ENCODE data around the gene PCDHA10. TPM values are rescaled to one million over a fixed set of nuclear protein-coding genes. Genes with fewer than 3 reads are reported as not detected.
"Not testable (repeated sequence)": the region's sequence is repeated elsewhere in the genome, so short reads cannot be mapped to it uniquely, and the experiment has no call there.

Gene PCDHA10
- polyA plus RNA-seq, 12 donors: 0.04 to 0.25 (median 0.10) TPM; not detected in 2

DNA sequence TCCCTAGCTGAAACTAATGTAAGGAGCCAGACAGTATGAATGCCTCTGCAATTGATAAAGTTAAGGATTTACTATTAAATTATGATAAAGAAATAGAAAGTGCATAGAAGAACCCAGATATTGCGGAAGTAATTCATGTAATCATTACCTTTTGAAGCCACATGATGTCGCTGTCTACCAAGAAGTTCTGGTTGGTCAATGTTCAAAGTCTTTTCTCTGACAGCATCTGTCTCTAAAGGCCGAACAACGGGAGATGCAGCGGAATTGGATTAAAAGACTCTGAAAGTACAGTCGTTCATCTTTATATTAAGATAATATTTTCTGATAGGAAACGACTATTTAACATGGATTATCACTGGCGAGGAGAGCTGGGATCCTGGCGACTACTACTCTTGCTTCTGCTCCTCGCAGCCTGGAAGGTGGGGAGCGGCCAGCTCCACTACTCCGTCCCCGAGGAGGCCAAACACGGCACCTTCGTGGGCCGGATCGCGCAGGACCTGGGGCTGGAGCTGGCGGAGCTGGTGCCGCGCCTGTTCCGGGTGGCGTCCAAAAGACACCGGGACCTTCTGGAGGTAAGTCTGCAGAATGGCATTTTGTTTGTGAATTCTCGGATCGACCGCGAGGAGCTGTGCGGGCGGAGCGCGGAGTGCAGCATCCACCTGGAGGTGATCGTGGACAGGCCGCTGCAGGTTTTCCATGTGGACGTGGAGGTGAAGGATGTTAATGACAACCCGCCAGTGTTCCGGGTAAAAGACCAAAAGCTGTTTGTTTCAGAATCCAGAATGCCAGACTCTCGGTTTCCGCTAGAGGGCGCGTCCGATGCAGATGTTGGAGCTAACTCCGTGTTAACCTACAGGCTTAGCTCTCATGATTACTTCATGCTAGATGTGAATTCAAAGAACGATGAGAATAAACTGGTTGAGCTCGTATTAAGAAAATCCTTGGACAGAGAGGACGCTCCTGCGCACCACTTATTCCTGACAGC is 14.4 kb upstream of the PCDHA10 start, which contains the start of gene PCDHA8:
Gene PCDHA8, plus strand, starts transcription at position 210 of the 985 bp plus-strand sequence. Its CDS starts 135 bp downstream, at position 345.
- no peak for DNase-seq

DNA sequence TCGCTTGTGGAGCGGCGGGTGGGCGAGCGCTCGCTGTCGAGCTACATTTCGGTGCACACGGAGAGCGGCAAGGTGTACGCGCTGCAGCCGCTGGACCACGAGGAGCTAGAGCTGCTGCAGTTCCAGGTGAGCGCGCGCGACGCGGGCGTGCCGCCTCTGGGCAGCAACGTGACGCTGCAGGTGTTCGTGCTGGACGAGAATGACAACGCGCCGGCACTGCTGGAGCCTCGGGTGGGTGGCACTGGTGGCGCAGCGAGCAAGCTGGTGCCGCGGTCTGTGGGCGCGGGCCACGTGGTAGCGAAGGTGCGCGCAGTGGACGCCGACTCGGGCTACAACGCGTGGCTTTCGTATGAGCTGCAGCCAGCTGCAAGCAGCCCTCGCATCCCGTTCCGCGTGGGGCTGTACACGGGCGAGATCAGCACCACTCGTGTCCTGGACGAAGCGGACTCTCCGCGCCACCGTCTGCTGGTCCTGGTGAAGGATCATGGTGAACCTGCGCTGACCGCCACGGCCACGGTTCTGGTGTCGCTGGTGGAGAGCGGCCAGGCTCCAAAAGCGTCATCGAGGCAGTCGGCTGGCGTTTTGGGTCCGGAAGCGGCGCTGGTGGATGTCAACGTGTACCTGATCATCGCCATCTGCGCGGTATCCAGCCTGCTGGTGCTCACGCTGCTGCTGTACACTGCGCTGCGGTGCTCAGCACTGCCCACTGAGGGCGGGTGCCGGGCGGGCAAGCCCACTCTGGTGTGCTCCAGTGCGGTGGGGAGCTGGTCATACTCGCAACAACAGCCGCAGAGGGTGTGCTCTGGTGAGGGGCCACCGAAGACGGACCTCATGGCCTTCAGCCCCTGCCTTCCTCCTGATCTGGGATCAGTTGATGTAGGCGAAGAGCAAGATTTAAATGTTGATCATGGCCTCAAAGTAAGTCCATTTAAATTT is 12.6 kb upstream of the PCDHA10 start:
- no peak for DNase-seq

- DNase-seq: not testable (repeated sequence)
Measured at GRCh38 chr5:140848139-140849102, 7.3 kb upstream of the PCDHA10 start, which contains the start of gene PCDHA9. Gene PCDHA9, plus strand, starts transcription at chr5:140848382. Its CDS starts 114 bp downstream, at chr5:140848496.

- DNase-seq: not testable (repeated sequence)
Measured at GRCh38 chr5:140849831-140850634, 5.7 kb upstream of the PCDHA10 start.

- no peak for DNase-seq
Measured at GRCh38 chr5:140857177-140857986, 1.7 kb downstream of the PCDHA10 start.

DNA sequence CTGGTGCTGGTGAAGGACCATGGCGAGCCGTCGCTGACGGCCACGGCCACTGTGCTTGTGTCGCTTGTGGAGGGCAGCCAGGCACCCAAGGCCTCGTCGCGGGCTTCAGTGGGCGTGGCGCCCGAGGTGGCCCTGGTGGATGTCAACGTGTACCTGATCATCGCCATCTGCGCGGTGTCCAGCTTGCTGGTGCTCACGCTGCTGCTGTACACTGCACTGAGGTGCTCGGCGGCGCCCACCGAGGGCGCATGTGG is 2.2 kb downstream of the PCDHA10 start:
- no peak for DNase-seq

GRCh38 chr5:140862441-140863295 is 7.0 kb downstream of the PCDHA10 start:
- no peak for DNase-seq

GRCh38 chr5:140868721-140869554 is 13.2 kb downstream of the PCDHA10 start, which contains the start of gene PCDHA11:
Gene PCDHA11, plus strand, starts transcription at chr5:140868957. Its CDS starts 147 bp downstream, at chr5:140869104.
- DNase-seq: no peak

DNA sequence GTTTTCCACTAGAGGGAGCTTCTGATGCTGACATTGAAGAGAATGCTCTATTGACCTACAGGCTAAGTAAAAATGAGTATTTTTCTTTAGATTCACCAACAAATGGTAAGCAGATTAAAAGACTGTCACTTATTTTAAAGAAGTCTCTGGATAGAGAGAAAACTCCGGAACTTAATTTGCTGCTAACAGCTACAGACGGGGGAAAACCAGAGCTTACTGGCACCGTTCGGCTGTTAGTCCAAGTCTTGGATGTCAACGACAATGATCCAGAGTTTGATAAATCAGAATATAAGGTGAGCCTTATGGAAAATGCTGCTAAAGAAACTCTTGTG is 13.8 kb downstream of the PCDHA10 start:
- no peak for DNase-seq

DNA sequence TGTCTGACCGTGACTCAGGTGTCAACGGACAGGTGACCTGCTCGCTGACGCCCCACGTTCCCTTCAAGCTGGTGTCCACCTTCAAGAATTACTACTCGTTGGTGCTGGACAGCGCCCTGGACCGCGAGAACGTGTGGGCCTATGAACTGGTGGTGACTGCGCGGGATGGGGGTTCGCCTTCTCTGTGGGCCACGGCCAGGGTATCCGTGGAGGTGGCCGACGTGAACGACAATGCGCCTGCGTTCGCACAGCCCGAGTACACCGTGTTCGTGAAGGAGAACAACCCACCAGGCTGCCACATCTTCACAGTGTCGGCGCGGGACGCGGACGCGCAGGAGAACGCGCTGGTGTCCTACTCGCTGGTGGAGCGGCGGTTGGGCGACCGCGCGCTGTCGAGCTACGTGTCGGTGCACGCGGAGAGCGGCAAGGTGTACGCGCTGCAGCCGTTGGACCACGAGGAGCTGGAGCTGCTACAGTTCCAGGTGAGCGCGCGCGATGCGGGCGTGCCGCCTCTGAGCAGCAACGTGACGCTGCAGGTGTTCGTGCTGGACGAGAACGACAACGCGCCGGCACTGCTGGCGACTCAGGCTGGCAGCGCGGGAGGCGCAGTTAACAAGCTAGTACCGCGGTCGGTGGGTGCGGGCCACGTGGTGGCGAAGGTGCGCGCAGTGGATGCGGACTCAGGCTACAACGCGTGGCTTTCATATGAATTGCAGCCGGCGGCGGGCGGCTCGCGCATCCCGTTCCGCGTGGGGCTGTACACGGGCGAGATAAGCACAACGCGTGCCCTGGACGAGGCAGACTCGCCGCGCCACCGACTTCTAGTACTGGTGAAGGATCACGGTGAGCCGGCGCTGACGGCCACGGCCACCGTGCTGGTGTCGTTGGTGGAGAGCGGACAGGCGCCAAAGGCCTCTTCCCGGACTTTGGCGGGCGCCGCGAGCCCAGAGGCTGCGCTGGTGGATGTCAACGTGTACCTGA is 14.8 kb downstream of the PCDHA10 start:
- no peak for DNase-seq

DNA sequence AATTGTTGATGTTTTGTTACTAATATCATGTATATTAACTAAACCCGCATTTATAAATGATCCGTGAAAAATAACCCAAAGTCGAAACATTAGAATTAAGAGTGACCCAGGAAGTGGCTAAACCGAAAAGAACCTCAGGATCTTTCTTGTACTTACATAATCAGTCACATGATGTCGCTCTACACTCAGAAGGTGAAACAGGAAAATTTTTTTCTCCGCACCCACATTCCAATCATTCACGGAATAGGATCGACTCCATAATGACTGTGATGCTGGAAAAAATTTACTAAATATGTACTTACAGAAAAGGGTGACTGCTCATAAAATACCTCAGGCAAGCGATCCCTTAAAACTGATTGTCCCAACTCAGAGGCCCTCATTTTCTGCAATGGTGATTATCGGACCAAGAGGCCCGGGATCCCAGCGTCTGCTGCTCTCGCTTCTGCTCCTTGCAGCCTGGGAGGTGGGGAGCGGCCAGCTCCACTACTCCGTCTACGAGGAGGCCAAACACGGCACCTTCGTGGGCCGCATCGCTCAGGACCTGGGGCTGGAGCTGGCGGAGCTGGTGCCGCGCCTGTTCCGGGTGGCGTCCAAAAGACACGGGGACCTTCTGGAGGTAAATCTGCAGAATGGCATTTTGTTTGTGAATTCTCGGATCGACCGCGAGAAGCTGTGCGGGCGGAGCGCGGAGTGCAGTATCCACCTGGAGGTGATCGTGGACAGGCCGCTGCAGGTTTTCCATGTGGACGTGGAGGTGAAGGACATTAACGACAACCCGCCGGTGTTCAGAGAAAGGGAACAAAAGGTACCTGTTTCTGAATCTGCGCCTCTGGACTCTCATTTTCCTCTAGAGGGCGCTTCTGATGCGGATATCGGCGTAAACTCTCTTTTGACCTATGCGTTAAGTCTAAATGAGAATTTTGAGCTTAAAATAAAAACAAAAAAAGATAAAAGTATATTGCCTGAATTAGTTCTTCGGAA is 19.7 kb downstream of the PCDHA10 start, which contains the start of gene PCDHA12:
Gene PCDHA12, plus strand, starts transcription at position 224 of the 981 bp plus-strand sequence. Its CDS starts 165 bp downstream, at position 389.
- no peak for DNase-seq

DNA sequence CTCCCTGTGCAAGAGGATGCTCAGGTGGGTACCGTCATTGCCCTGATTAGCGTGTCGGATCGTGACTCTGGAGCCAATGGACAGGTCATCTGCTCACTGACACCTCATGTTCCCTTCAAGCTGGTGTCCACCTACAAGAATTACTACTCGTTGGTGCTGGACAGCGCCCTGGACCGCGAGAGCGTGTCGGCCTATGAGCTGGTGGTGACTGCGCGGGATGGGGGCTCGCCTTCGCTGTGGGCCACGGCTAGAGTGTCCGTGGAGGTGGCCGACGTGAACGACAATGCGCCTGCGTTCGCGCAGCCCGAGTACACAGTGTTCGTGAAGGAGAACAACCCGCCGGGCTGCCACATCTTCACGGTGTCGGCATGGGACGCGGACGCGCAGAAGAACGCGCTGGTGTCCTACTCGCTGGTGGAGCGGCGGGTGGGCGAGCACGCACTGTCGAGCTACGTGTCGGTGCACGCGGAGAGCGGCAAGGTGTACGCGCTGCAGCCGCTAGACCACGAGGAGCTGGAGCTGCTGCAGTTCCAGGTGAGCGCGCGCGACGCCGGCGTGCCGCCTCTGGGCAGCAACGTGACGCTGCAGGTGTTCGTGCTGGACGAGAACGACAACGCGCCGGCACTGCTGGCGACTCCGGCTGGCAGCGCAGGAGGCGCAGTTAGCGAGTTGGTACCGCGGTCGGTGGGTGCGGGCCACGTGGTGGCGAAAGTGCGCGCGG is 21.0 kb downstream of the PCDHA10 start:
- not testable (repeated sequence) for DNase-seq

DNA sequence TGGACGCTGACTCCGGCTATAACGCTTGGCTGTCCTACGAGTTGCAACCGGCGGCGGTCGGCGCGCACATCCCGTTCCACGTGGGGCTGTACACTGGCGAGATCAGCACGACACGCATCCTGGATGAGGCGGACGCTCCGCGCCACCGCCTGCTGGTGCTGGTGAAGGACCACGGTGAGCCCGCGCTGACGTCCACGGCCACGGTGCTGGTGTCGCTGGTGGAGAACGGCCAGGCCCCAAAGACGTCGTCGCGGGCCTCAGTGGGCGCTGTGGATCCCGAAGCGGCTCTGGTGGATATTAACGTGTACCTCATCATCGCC is 21.5 kb downstream of the PCDHA10 start:
- no peak for DNase-seq
